RWPE2 (cell line): Measurements from ENCODE around the gene FBLN2.

Experiments
- ATAC-seq: fragments of 200-7000 bp; cut with Tn5 transposase; 3 replicates; pipeline ENCODE4 v1.9.1; 2021; ENCODE audit warnings: low read depth
- DNase-seq: peaks from one replicate; pipeline ENCODE4 v3.0.0-alpha.2; 2020; ENCODE audit warnings: low spot score
- H3K27ac ChIP-seq: fragments of 450-650 bp; 2 replicates; pipeline ENCODE4 v1.5.1; 2017; ENCODE audit warnings: mild to moderate bottlenecking; ENCODE audit not compliant: poor library complexity, severe bottlenecking
- H3K27me3 ChIP-seq: fragments of 250-450 bp; sonication (Bioruptor Pico); 2 replicates; pipeline ENCODE4 v1.5.1; 2021; ENCODE audit warnings: mild to moderate bottlenecking, moderate library complexity; ENCODE audit not compliant: insufficient read depth, poor library complexity, severe bottlenecking
- H3K36me3 ChIP-seq: fragments of 250-450 bp; sonication (Bioruptor Pico); 2 replicates; pipeline ENCODE4 v1.5.1; 2020; ENCODE audit warnings: low read depth, mild to moderate bottlenecking, moderate library complexity
- H3K4me1 ChIP-seq: fragments of 250-450 bp; sonication (Bioruptor Pico); 2 replicates; pipeline ENCODE4 v1.5.1; 2021; ENCODE audit warnings: mild to moderate bottlenecking, moderate library complexity; ENCODE audit not compliant: insufficient read depth, poor library complexity, severe bottlenecking
- H3K4me3 ChIP-seq: fragments of 250-450 bp; sonication (Bioruptor Pico); 2 replicates; pipeline ENCODE4 v1.5.1; 2021; ENCODE audit warnings: mild to moderate bottlenecking, moderate library complexity; ENCODE audit not compliant: severe bottlenecking
- H3K9me3 ChIP-seq: fragments of 250-450 bp; sonication (Bioruptor Pico); 2 replicates; pipeline ENCODE4 v1.5.1; 2021; ENCODE audit warnings: mild to moderate bottlenecking, moderate library complexity; ENCODE audit not compliant: severe bottlenecking
- TF ChIP-seq, protein P1 (sequence below): fragments of 450-650 bp; IDR thresholded peaks from one replicate; pipeline ENCODE4 v1.5.1; 2017; ENCODE audit warnings: mild to moderate bottlenecking, moderate library complexity; ENCODE audit not compliant: poor library complexity, severe bottlenecking

Gene FBLN2

GRCh38 chr3:13660042-13660874, 111.3 kb downstream of the FBLN2 start:
- Histone ChIP-seq H3K9me3 (no peaks in the 10 kb centered on the region), H3K36me3 (no peaks in the 10 kb centered on the region), H3K27me3 (no peaks in the 10 kb centered on the region), H3K4me3 (no peak overlapping the region), H3K27ac (no peak overlapping the region), H3K4me1 (no peaks in the 10 kb centered on the region)
- TF ChIP-seq, protein P1, sequence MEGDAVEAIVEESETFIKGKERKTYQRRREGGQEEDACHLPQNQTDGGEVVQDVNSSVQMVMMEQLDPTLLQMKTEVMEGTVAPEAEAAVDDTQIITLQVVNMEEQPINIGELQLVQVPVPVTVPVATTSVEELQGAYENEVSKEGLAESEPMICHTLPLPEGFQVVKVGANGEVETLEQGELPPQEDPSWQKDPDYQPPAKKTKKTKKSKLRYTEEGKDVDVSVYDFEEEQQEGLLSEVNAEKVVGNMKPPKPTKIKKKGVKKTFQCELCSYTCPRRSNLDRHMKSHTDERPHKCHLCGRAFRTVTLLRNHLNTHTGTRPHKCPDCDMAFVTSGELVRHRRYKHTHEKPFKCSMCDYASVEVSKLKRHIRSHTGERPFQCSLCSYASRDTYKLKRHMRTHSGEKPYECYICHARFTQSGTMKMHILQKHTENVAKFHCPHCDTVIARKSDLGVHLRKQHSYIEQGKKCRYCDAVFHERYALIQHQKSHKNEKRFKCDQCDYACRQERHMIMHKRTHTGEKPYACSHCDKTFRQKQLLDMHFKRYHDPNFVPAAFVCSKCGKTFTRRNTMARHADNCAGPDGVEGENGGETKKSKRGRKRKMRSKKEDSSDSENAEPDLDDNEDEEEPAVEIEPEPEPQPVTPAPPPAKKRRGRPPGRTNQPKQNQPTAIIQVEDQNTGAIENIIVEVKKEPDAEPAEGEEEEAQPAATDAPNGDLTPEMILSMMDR: no peak
- DNase-seq (no peak), ATAC-seq (no peak)

- no peak for DNase-seq
- no peaks in the 10 kb centered on the region for H3K9me3 ChIP-seq
- no peak overlapping the region for H3K4me3 ChIP-seq
- H3K27ac ChIP-seq: no peak overlapping the region
- H3K27me3 ChIP-seq: no peaks in the 10 kb centered on the region
- H3K4me1 ChIP-seq: no peaks in the 10 kb centered on the region
- no peaks in the 10 kb centered on the region for H3K36me3 ChIP-seq
- ATAC-seq: no peak
- TF ChIP-seq, protein P1: no peak
Observed at GRCh38 chr3:13661121-13661520, 112.2 kb downstream of the FBLN2 start.

- Histone ChIP-seq H3K36me3 (no peaks in the 10 kb centered on the region), H3K4me1 (no peaks in the 10 kb centered on the region), H3K27me3 (no peaks in the 10 kb centered on the region), H3K27ac (no peak overlapping the region), H3K4me3 (no peak overlapping the region), H3K9me3 (no peaks in the 10 kb centered on the region)
- ATAC-seq: no peak
- no peak for DNase-seq
- TF ChIP-seq, protein P1: no peak
Observed at GRCh38 chr3:13662238-13662847, 113.4 kb downstream of the FBLN2 start.

GRCh38 chr3:13663781-13664535, 115.0 kb downstream of the FBLN2 start:
- Histone ChIP-seq H3K9me3 (no peaks in the 10 kb centered on the region), H3K4me3 (no peak overlapping the region), H3K4me1 (no peaks in the 10 kb centered on the region), H3K27ac (no peak overlapping the region), H3K36me3 (no peaks in the 10 kb centered on the region), H3K27me3 (no peaks in the 10 kb centered on the region)
- DNase-seq (no peak), ATAC-seq (no peak)
- TF ChIP-seq, protein P1: no peak
